Neuronal stem cell (in vitro differentiated cells): ENCODE data around the gene CLIC5.

Source experiments
- DNase-seq: peaks from one replicate; pipeline ENCODE4 v3.0.0-alpha.2; 2013; ENCODE audit warnings: low spot score
- H2AFZ ChIP-seq: one replicate; pipeline ENCODE4 v1.6.1; 2013; ENCODE audit warnings: mild to moderate bottlenecking, low read length, inconsistent platforms
- H2AK5ac ChIP-seq: 2 replicates; pipeline ENCODE4 v1.6.1; 2013; ENCODE audit warnings: low read depth, mild to moderate bottlenecking, inconsistent platforms, low read length, moderate library complexity, mixed read lengths
- H2BK120ac ChIP-seq: 2 replicates; pipeline ENCODE4 v1.6.1; 2013; ENCODE audit warnings: low read depth, mild to moderate bottlenecking, inconsistent platforms, low read length, moderate library complexity, mixed read lengths
- H2BK12ac ChIP-seq: one replicate; pipeline ENCODE4 v1.6.1; 2013; ENCODE audit warnings: low read length, inconsistent platforms
- H2BK15ac ChIP-seq: 2 replicates; pipeline ENCODE4 v1.6.1; 2013; ENCODE audit warnings: mild to moderate bottlenecking, low read length, inconsistent platforms, mixed read lengths
- H2BK5ac ChIP-seq: one replicate; pipeline ENCODE4 v1.6.1; 2013; ENCODE audit warnings: inconsistent platforms, mild to moderate bottlenecking, low read length, moderate library complexity
- H3K14ac ChIP-seq: one replicate; pipeline ENCODE4 v1.6.1; 2013; ENCODE audit warnings: low read length, inconsistent platforms
- H3K18ac ChIP-seq: 2 replicates; pipeline ENCODE4 v1.6.1; 2013; ENCODE audit warnings: low read length, inconsistent platforms
- H3K23ac ChIP-seq: 2 replicates; pipeline ENCODE4 v1.6.1; 2013; ENCODE audit warnings: low read depth, mild to moderate bottlenecking, mixed read lengths, low read length, inconsistent platforms; ENCODE audit not compliant: poor library complexity
- H3K27ac ChIP-seq: replicated peaks from 3 replicates; pipeline ENCODE4 v1.5.1; 2013; ENCODE audit warnings: low read length, inconsistent platforms
- H3K27me3 ChIP-seq, 3 experiments: 2 replicates each; pipeline ENCODE4 v1.6.1; 2013; ENCODE audit warnings: low read length in 3 of 3, mild to moderate bottlenecking in 2 of 3, inconsistent platforms in 1 of 3, low read depth in 1 of 3, mixed read lengths in 1 of 3, moderate library complexity in 1 of 3; ENCODE audit not compliant: control insufficient read depth in 3 of 3, insufficient read depth in 3 of 3
- H3K36me3 ChIP-seq, 2 donors: replicated peaks in 1 of 2; 2 replicates each; pipeline ENCODE4 v1.6.1; 2013; ENCODE audit warnings: low read length in 2 of 2; ENCODE audit not compliant: control insufficient read depth in 2 of 2, insufficient read depth in 2 of 2
- H3K4ac ChIP-seq: 2 replicates; pipeline ENCODE4 v1.6.1; 2013; ENCODE audit warnings: inconsistent platforms, mild to moderate bottlenecking, low read length, moderate library complexity
- H3K4me1 ChIP-seq, 2 donors: 1 replicate in 1 of 2; 2 replicates in 1 of 2; pipeline ENCODE4 v1.6.1; 2013; ENCODE audit warnings: low read length in 2 of 2, low read depth in 1 of 2; ENCODE audit not compliant: control insufficient read depth in 2 of 2, insufficient read depth in 1 of 2
- H3K4me2 ChIP-seq: one replicate; pipeline ENCODE4 v1.6.1; 2013; ENCODE audit warnings: mild to moderate bottlenecking, low read length, inconsistent platforms; ENCODE audit not compliant: insufficient read depth, poor library complexity, severe bottlenecking
- H3K4me3 ChIP-seq, 2 donors: 2 replicates each; pipeline ENCODE4 v1.5.1; 2013; ENCODE audit warnings: low read length in 2 of 2, mild to moderate bottlenecking in 2 of 2, inconsistent platforms in 1 of 2, moderate library complexity in 1 of 2
- H3K79me1 ChIP-seq: one replicate; pipeline ENCODE4 v1.6.1; 2013; ENCODE audit warnings: low read depth, mild to moderate bottlenecking, inconsistent platforms, low read length, moderate library complexity
- H3K9ac ChIP-seq: one replicate; pipeline ENCODE4 v1.6.1; 2013; ENCODE audit warnings: mild to moderate bottlenecking, low read depth, low read length, inconsistent platforms; ENCODE audit not compliant: poor library complexity
- H3K9me3 ChIP-seq, 2 donors: replicated peaks in 1 of 2; 2 replicates each; pipeline versions ENCODE3 to v1.6.1; 2013; ENCODE audit warnings: low read length in 2 of 2, mild to moderate bottlenecking in 2 of 2, inconsistent platforms in 1 of 2, low read depth in 1 of 2, mixed read lengths in 1 of 2, moderate library complexity in 1 of 2; ENCODE audit not compliant: control insufficient read depth in 2 of 2, insufficient read depth in 1 of 2
- H4K8ac ChIP-seq: one replicate; pipeline ENCODE4 v1.6.1; 2013; ENCODE audit warnings: low read depth, mild to moderate bottlenecking, inconsistent platforms, low read length, moderate library complexity
- H4K91ac ChIP-seq: one replicate; pipeline ENCODE4 v1.6.1; 2013; ENCODE audit warnings: low read length, low read depth, mild to moderate bottlenecking, inconsistent platforms; ENCODE audit not compliant: poor library complexity
- WGBS, 2 donors: extraction: QIAGEN DNeasy Blood & Tissue Kit; methylation state at CpG; one replicate each; pipeline ENCODE4 v1.1.7; 2013; ENCODE audit warnings: missing lambda C conversion rate in 2 of 2, mixed read lengths in 1 of 2; ENCODE audit not compliant: insufficient read length in 2 of 2, insufficient replicate concordance in 1 of 2; ENCODE audit errors: extremely low coverage in 2 of 2; 5-methylcytosine and 5-hydroxymethylcytosine counted together

The CLIC5 gene

DNA sequence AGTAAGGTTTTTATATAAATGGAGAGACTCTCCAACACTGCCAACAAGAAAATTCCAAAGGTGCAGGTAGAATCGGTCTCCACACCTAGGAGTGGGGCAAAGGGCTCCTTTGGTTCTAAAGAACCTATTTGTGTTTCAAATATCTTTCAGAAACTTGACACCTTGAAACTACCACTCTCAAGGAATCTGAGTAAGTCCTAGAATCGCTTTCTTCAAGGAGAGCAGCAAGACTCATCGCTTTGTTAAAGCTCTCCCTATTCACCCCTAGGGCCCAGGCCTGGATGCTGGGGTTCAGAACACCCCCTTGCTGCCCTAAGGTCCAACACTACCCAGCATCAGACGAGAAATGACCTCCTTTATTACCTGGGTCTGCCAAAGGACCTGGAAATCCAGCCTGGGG is 2.0 kb downstream of the CLIC5 start:
- no CpG with 5 or more reads among the region's 4 CpGs for WGBS, 2 donors
- H2BK120ac ChIP-seq = no peak overlapping the region
- no peak overlapping the region for H4K8ac ChIP-seq

DNA sequence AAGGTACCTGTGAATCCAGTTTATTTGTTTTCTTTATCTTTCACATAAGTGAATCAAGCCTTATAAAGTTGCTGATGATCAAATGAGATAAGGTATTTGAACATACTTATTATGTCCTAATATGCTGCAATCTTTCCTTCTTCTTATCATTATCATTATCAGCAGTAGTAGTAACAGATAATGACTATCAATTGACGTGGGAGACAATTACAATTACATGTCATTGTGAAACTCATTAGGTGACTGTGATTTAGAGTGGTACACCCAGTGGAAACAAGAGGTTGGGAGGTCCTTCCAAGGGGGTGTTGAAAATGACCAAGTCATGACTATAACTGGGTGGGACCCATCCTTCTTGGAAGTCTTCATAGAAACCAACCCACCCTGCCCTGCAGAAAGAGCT is 2.8 kb downstream of the CLIC5 start:
- Histone ChIP-seq H3K9ac (no peak overlapping the region), H3K79me1 (no peaks in the 10 kb centered on the region), H2AK5ac (no peak overlapping the region), H3K36me3 (no peaks in the 10 kb centered on the region), H2BK120ac (no peak overlapping the region), H2BK5ac (no peak overlapping the region), H2AFZ (no peak overlapping the region), H2BK15ac (no peak overlapping the region), H4K91ac (no peak overlapping the region), H3K4ac (no peak overlapping the region), H3K27me3 (peaks cover 5 to 66% (median 21%) of the 10 kb centered on the region in 3 experiments), H3K14ac (no peak overlapping the region), H3K18ac (no peak overlapping the region), H3K4me1 (peaks cover 4 to 7% of the 10 kb centered on the region in 2 donors), H3K27ac (no peak overlapping the region), H3K4me2 (no peak overlapping the region), H4K8ac (no peak overlapping the region), H3K9me3 (peaks cover 0 to 3% of the 10 kb centered on the region in 2 donors), H3K23ac (no peak overlapping the region), H2BK12ac (no peak overlapping the region), H3K4me3 (no peak overlapping the region)
- no CpG with 5 or more reads among the region's 1 CpG for whole genome bisulfite sequencing, 2 donors
- no peak for DNase-seq

More for the DNA sequence above, 2.0 kb downstream of the CLIC5 start:
- Histone ChIP-seq H2BK15ac (no peak overlapping the region), H2AK5ac (no peak overlapping the region), H2BK5ac (no peak overlapping the region), H3K23ac (no peak overlapping the region), H2BK12ac (no peak overlapping the region), H3K27ac (no peak overlapping the region), H3K4ac (no peak overlapping the region), H3K18ac (no peak overlapping the region), H3K14ac (no peak overlapping the region), H3K4me1 (peaks cover 4 to 7% of the 10 kb centered on the region in 2 donors), H4K91ac (no peak overlapping the region), H3K9ac (no peak overlapping the region), H3K4me2 (no peak overlapping the region), H3K36me3 (no peaks in the 10 kb centered on the region), H3K79me1 (no peaks in the 10 kb centered on the region), H2AFZ (no peak overlapping the region), H3K27me3 (peaks cover 5 to 72% (median 21%) of the 10 kb centered on the region in 3 experiments), H3K4me3 (no peak overlapping the region), H3K9me3 (peaks cover 0 to 3% of the 10 kb centered on the region in 2 donors)
- no peak for DNase-seq

DNA sequence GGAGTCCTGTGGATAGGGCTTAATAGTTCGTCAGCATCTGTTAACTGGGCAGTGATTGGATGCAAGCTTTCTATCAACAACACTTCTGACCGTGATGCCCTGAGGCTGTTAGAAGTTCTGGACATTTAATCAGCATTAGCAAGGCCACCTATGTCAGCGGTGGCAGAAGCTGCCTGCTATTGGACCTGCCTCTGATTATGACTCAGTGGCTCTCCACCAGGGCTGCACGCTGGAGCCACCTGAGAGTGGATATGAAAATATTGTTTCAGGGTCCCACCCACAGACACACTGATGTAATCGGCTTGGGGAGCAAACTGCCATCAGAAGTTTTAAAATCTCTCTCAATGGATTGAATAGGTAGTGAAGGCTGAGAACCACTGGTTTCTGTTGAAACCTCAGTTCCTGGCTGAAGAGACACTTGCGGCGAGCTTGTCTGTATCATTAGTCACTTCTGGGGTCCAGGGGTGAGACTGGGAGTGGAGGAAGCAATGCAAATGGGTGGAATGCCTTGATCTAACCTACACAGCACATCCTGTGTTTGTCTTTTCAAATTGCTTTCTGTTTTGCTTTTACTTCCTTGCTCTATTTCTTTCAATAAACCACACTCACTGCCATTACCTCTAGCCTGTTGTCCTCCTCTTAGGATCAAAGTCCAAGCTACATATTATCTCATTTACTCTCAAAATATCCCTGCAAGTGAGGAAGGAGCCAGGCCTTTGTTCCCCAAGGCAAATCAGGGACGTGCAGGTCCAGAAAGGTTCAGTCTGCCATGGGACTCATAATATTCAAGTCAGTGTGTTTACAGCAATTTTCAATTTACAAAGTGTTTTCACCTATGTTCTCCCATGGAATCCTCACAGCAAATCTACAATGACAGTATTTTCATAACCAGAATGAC is 4.2 kb downstream of the CLIC5 start:
- H3K79me1 ChIP-seq = no peaks in the 10 kb centered on the region
- H3K4me3 ChIP-seq = no peak overlapping the region
- no peaks in the 10 kb centered on the region for H3K9me3 ChIP-seq
- no peak overlapping the region for H2AK5ac ChIP-seq
- H3K18ac ChIP-seq = no peak overlapping the region
- no peak overlapping the region for H3K4me2 ChIP-seq
- no peak overlapping the region for H3K9ac ChIP-seq
- no peak overlapping the region for H2BK15ac ChIP-seq
- peaks cover 5 to 52% (median 18%) of the 10 kb centered on the region in 3 experiments for H3K27me3 ChIP-seq
- no peaks in the 10 kb centered on the region for H3K36me3 ChIP-seq
- no peak overlapping the region for H2BK5ac ChIP-seq
- DNase-seq = no peak
- no peak overlapping the region for H2BK120ac ChIP-seq
- no peak overlapping the region for H3K23ac ChIP-seq
- no peak overlapping the region for H2BK12ac ChIP-seq
- peaks cover 4 to 7% of the 10 kb centered on the region in 2 donors for H3K4me1 ChIP-seq
- no peak overlapping the region for H4K91ac ChIP-seq
- H4K8ac ChIP-seq = no peak overlapping the region
- H3K27ac ChIP-seq = no peak overlapping the region
- no peak overlapping the region for H2AFZ ChIP-seq
- no peak overlapping the region for H3K14ac ChIP-seq
- WGBS, 2 donors = no CpG with 5 or more reads among the region's 8 CpGs
- no peak overlapping the region for H3K4ac ChIP-seq

DNA sequence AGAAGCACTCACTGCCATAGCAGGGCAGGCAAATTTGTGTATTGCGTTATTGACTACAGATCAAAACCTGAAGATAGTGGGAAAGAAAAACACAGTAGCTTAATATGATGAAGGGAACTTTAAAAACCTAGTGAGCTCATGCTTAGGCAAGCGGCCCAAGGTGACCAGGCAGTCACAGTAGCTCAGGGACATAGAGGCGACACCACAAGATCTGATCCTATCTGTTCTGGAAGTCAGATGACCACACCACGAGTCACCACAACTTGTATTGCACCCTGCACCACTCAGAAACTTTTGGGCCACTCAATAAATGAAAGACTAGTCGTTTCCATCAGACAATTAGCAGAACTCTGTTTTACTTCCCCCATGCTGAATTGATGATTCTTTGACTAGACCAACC is 4.9 kb downstream of the CLIC5 start:
- H2BK120ac ChIP-seq = no peak overlapping the region
- H2BK12ac ChIP-seq = no peak overlapping the region
- H2BK15ac ChIP-seq = no peak overlapping the region
- peaks cover 2 to 7% of the 10 kb centered on the region in 2 donors for H3K4me1 ChIP-seq
- H3K9me3 ChIP-seq = no peaks in the 10 kb centered on the region
- no peak overlapping the region for H3K4me2 ChIP-seq
- H3K27ac ChIP-seq = no peak overlapping the region
- no peak overlapping the region for H4K91ac ChIP-seq
- H3K4me3 ChIP-seq = no peak overlapping the region
- peaks cover 3 to 45% (median 14%) of the 10 kb centered on the region in 3 experiments for H3K27me3 ChIP-seq
- no peak overlapping the region for H2AK5ac ChIP-seq
- no peak overlapping the region for H3K9ac ChIP-seq
- H4K8ac ChIP-seq = no peak overlapping the region
- H2BK5ac ChIP-seq = no peak overlapping the region
- no peak overlapping the region for H3K23ac ChIP-seq
- no peak for DNase-seq
- no peaks in the 10 kb centered on the region for H3K79me1 ChIP-seq
- H3K18ac ChIP-seq = no peak overlapping the region
- H2AFZ ChIP-seq = no peak overlapping the region
- no peak overlapping the region for H3K4ac ChIP-seq
- H3K36me3 ChIP-seq = no peaks in the 10 kb centered on the region
- H3K14ac ChIP-seq = no peak overlapping the region
- WGBS, 2 donors = no CpG with 5 or more reads among the region's 5 CpGs
